ENCODE results near the gene RIF1.
A peak's percentile ranks its signal among the peaks of the same experiment; 100 is the strongest.

The RIF1 gene

GRCh38 chr2:151409601-151410484, at the start of gene RIF1:
RIF1 (plus strand) TSS chr2:151409902; CDS start chr2:151410424, 522 bp downstream.
- peak; percentile 51 to 74 for DNase-seq (ENCODE audit: low read depth in 1 of 2, low spot score in 1 of 2)

- no peak for DNase-seq (ENCODE audit: low read depth in 1 of 2, low spot score in 1 of 2)
These were observed 47.9 kb upstream of the RIF1 start for GRCh38 chr2:151361674-151362370.

- DNase-seq (ENCODE audit: low read depth in 1 of 2, low spot score in 1 of 2), result no peak
These were observed 46.0 kb upstream of the RIF1 start for GRCh38 chr2:151363709-151364108.

- no peak for DNase-seq (ENCODE audit: low read depth in 1 of 2, low spot score in 1 of 2)
These were observed 42.1 kb upstream of the RIF1 start for GRCh38 chr2:151367571-151367970.

GRCh38 chr2:151374436-151374835, 35.3 kb upstream of the RIF1 start:
- no peak for DNase-seq (ENCODE audit: low read depth in 1 of 2, low spot score in 1 of 2)

- DNase-seq (ENCODE audit: low read depth in 1 of 2, low spot score in 1 of 2), result no peak
These were observed 30.5 kb upstream of the RIF1 start for GRCh38 chr2:151379169-151379568.

- no peak for DNase-seq (ENCODE audit: low read depth in 1 of 2, low spot score in 1 of 2)
These were observed 29.0 kb upstream of the RIF1 start for GRCh38 chr2:151380580-151381235.

GRCh38 chr2:151381266-151381665, 28.4 kb upstream of the RIF1 start:
- no peak for DNase-seq (ENCODE audit: low read depth in 1 of 2, low spot score in 1 of 2)

- DNase-seq (ENCODE audit: low read depth in 1 of 2, low spot score in 1 of 2), result no peak
These were observed 21.7 kb upstream of the RIF1 start for GRCh38 chr2:151388011-151388410.

- no peak for DNase-seq (ENCODE audit: low read depth in 1 of 2, low spot score in 1 of 2)
These were observed 18.3 kb upstream of the RIF1 start for GRCh38 chr2:151391436-151391835.

GRCh38 chr2:151394509-151394908, 15.2 kb upstream of the RIF1 start:
- no peak for DNase-seq (ENCODE audit: low read depth in 1 of 2, low spot score in 1 of 2)

- DNase-seq (ENCODE audit: low read depth in 1 of 2, low spot score in 1 of 2), result no peak
These were observed 14.0 kb upstream of the RIF1 start for GRCh38 chr2:151395509-151396374.

- DNase-seq (ENCODE audit: low read depth in 1 of 2, low spot score in 1 of 2), result no peak
These were observed 9.7 kb upstream of the RIF1 start for GRCh38 chr2:151399981-151400380.

GRCh38 chr2:151401149-151401548, 8.6 kb upstream of the RIF1 start:
- no peak for DNase-seq (ENCODE audit: low read depth in 1 of 2, low spot score in 1 of 2)

- DNase-seq (ENCODE audit: low read depth in 1 of 2, low spot score in 1 of 2), result no peak
These were observed 5.8 kb upstream of the RIF1 start for GRCh38 chr2:151403914-151404313.

- no peak for DNase-seq (ENCODE audit: low read depth in 1 of 2, low spot score in 1 of 2)
These were observed 4.3 kb upstream of the RIF1 start for GRCh38 chr2:151405376-151405775.

GRCh38 chr2:151407281-151407680, 2.4 kb upstream of the RIF1 start:
- no peak for DNase-seq (ENCODE audit: low read depth in 1 of 2, low spot score in 1 of 2)

GRCh38 chr2:151408788-151409600, 708 bp upstream of the RIF1 start:
- DNase-seq (ENCODE audit: low read depth in 1 of 2, low spot score in 1 of 2), result no peak

- DNase-seq (ENCODE audit: low read depth in 1 of 2, low spot score in 1 of 2), result peak; percentile 14 to 21
These were observed 758 bp downstream of the RIF1 start for GRCh38 chr2:151410485-151410834.

- DNase-seq (ENCODE audit: low read depth in 1 of 2, low spot score in 1 of 2), result no peak
These were observed 7.9 kb downstream of the RIF1 start for GRCh38 chr2:151417650-151418049.

All from stimulated activated CD4-positive, alpha-beta T cell treated with anti-CD3 and anti-CD28 coated beads, Interleukin-15, amount 100 ng/mL, for 1 hour (primary cell).